B cell (primary cell): ENCODE results near the gene JAKMIP2. TPM values are rescaled to one million over a fixed set of nuclear protein-coding genes. Genes with fewer than 3 reads are reported as not detected.

Source experiments
- ATAC-seq: fragments of 200-7000 bp; cut with Tn5 transposase; one replicate; pipeline ENCODE4 v1.10.0; 2021; ENCODE audit warnings: low read depth, mild to moderate bottlenecking, moderate number of reproducible peaks, moderate library complexity
- CTCF ChIA-PET: fragments of 350-600 bp; sonication (Branson Sonifier 250); formaldehyde crosslinking; loops from one replicate; lab custom pipeline; 2021; ENCODE audit warnings: antibody characterized with exemption, inconsistent platforms; lab: Charles Lee
- POLR2A ChIA-PET: fragments of 350-600 bp; sonication (Branson Sonifier 250); formaldehyde crosslinking; loops from one replicate; lab custom pipeline; 2021; ENCODE audit warnings: antibody characterized with exemption; lab: Charles Lee
- DNase-seq: peaks from one replicate; pipeline ENCODE4 v3.0.0; 2013
- H2AFZ ChIP-seq: 2 replicates; pipeline ENCODE4 v1.6.1; 2012; ENCODE audit warnings: mild to moderate bottlenecking, low read depth, low read length; ENCODE audit not compliant: insufficient read depth, poor library complexity, severe bottlenecking
- H3K27ac ChIP-seq, 2 donors: 1 replicate in 1 of 2; 2 replicates in 1 of 2; pipeline ENCODE4 v1.5.1; 2012 to 2013; ENCODE audit warnings: low read length in 2 of 2, mild to moderate bottlenecking in 2 of 2, moderate library complexity in 1 of 2
- H3K27me3 ChIP-seq, 4 experiments: fragments of 200-600 bp in 1 of 4; sonication (generic) in 1 of 4; replicated peaks in 1 of 4; 1 replicate in 2 of 4; 2 replicates in 2 of 4; pipeline versions ENCODE4 v1.6.1 to v1.7.0; 2013 to 2016; ENCODE audit warnings: low read length in 3 of 4, mild to moderate bottlenecking in 2 of 4, mixed read lengths in 1 of 4, moderate library complexity in 1 of 4; ENCODE audit not compliant: insufficient read depth in 4 of 4, control insufficient read depth in 3 of 4; ENCODE audit errors: control extremely low read depth in 1 of 4
- H3K36me3 ChIP-seq, 2 experiments: replicated peaks in 1 of 2; 1 replicate in 1 of 2; 2 replicates in 1 of 2; pipeline versions ENCODE4 v1.6.1 to v1.7.1; 2013; ENCODE audit warnings: low read length in 1 of 2; ENCODE audit not compliant: insufficient read depth in 2 of 2, control insufficient read depth in 1 of 2; ENCODE audit errors: control extremely low read depth in 1 of 2, extremely low read depth in 1 of 2
- H3K4me1 ChIP-seq, 2 donors: fragments of 200-600 bp in 1 of 2; sonication (generic) in 1 of 2; 1 replicate in 1 of 2; 2 replicates in 1 of 2; pipeline versions ENCODE4 v1.5.1 to v1.6.1; 2013 to 2017; ENCODE audit warnings: low read length in 2 of 2; ENCODE audit not compliant: control insufficient read depth in 2 of 2, insufficient read depth in 2 of 2
- H3K4me2 ChIP-seq: replicated peaks from 2 replicates; pipeline ENCODE3; 2012; ENCODE audit warnings: mild to moderate bottlenecking, low read depth, low read length; ENCODE audit not compliant: poor library complexity, severe bottlenecking
- H3K4me3 ChIP-seq, 5 experiments: fragments of 200-600 bp in 1 of 5; sonication (generic) in 1 of 5; 1 replicate in 3 of 5; 2 replicates in 2 of 5; pipeline versions ENCODE4 v1.5.1 to v1.7.0; 2011 to 2016; ENCODE audit warnings: low read length in 4 of 5, mild to moderate bottlenecking in 4 of 5, low read depth in 2 of 5, control low read depth in 1 of 5, moderate library complexity in 1 of 5; ENCODE audit not compliant: insufficient read depth in 1 of 5; ENCODE audit errors: control extremely low read depth in 1 of 5, extremely low read depth in 1 of 5
- H3K79me2 ChIP-seq: fragments of 200-600 bp; sonication (generic); one replicate; pipeline ENCODE4 v1.6.0; 2016; ENCODE audit warnings: low read length; ENCODE audit not compliant: control insufficient read depth, insufficient read depth
- H3K9ac ChIP-seq: fragments of 200-600 bp; sonication (generic); 2 replicates; pipeline ENCODE4 v1.6.1; 2017; ENCODE audit warnings: mild to moderate bottlenecking, low read length, moderate library complexity
- H3K9me3 ChIP-seq, 3 donors: one replicate each; pipeline versions ENCODE4 v1.6.1 to v1.7.1; 2013; ENCODE audit warnings: low read length in 2 of 3; ENCODE audit not compliant: control insufficient read depth in 2 of 3, insufficient read depth in 1 of 3; ENCODE audit errors: control extremely low read depth in 1 of 3
- H4K20me1 ChIP-seq: 2 replicates; pipeline ENCODE4 v1.6.0; 2012; ENCODE audit warnings: mild to moderate bottlenecking, low read length; ENCODE audit not compliant: insufficient read depth, control insufficient read depth, poor library complexity, severe bottlenecking
- H3K27ac Mint-ChIP-seq: one replicate; pipeline ENCODE4 v1.8.0; 2021; ENCODE audit warnings: mixed read lengths
- H3K27me3 Mint-ChIP-seq: one replicate; pipeline ENCODE4 v1.8.0; 2021; ENCODE audit warnings: mixed read lengths
- H3K4me1 Mint-ChIP-seq: one replicate; pipeline ENCODE4 v1.8.0; 2021; ENCODE audit warnings: mixed read lengths
- H3K4me3 Mint-ChIP-seq: one replicate; pipeline ENCODE4 v1.8.0; 2021; ENCODE audit warnings: mixed read lengths
- H3K9me3 Mint-ChIP-seq: one replicate; pipeline ENCODE4 v1.8.0; 2022; ENCODE audit warnings: mixed read lengths; ENCODE audit not compliant: insufficient read depth
- CTCF ChIP-seq: fragments of 200-600 bp; IDR thresholded peaks from one replicate; pipeline ENCODE4 v1.8.0; 2022; ENCODE audit warnings: antibody characterized with exemption, mild to moderate bottlenecking
- EZH2 ChIP-seq: IDR thresholded peaks from 2 replicates; pipeline ENCODE4 v1.6.1; 2012; ENCODE audit warnings: borderline replicate concordance, low read depth, mild to moderate bottlenecking, moderate library complexity, low read length; ENCODE audit not compliant: insufficient read depth, poor library complexity, severe bottlenecking
- WGBS: methylation state at CpG from one replicate; pipeline ENCODE4 v1.1.5; 2013; ENCODE audit warnings: missing lambda C conversion rate; ENCODE audit not compliant: insufficient coverage; 5-methylcytosine and 5-hydroxymethylcytosine counted together
- intact Hi-C: fragments of 100-400 bp; cut with micrococcal nuclease; formaldehyde crosslinking; loops from one replicate; pipeline ENCODE4 v1.10.0; 2022
- polyA plus RNA-seq: library from polyadenylated mRNA; depleted of rRNA; stranded (reverse); fragments of >200 nt; gene quantifications from 2 replicates; pipeline ENCODE4 v1.2.3, GENCODE V29; 2012
- total RNA-seq, 2 donors: library from RNA; stranded (reverse); fragments of 120-200 nt in 1 of 2; gene quantifications; 1 replicate in 1 of 2; 2 replicates in 1 of 2; pipeline versions ENCODE4 v1.2.3 to v1.2.4, GENCODE V29; 2013 to 2022

JAKMIP2 gene
- total and polyA plus RNA-seq, 2 donors (not counting 1 experiment from before 2014, with no cell fraction given), result 0.24 to 4.1 TPM

- no peaks in the 10 kb centered on the region for H4K20me1 ChIP-seq
- H3K4me1 ChIP-seq, result no peaks in the 10 kb centered on the region
- DNase-seq (no peak), ATAC-seq (no peak)
- Mint-ChIP-seq H3K27me3 (no peaks in the 10 kb centered on the region), H3K4me3 (no peak overlapping the region), H3K4me1 (no peaks in the 10 kb centered on the region), H3K27ac (no peak overlapping the region), H3K9me3 (no peaks in the 10 kb centered on the region)
- H2AFZ ChIP-seq, result no peak overlapping the region
- no peak overlapping the region for H3K9ac ChIP-seq
- H3K4me2 ChIP-seq, result no peak overlapping the region
- H3K27me3 ChIP-seq, result no peaks in the 10 kb centered on the region
- H3K79me2 ChIP-seq, result no peaks in the 10 kb centered on the region
- ChIA-PET CTCF (interaction anchor here (2.1 to 10.8 kb wide), 2 partner anchors 186 to 190 kb away, joined by 7 to 218 read pairs; no protein-coding TSS in a partner anchor), POLR2A (no interaction called here)
- H3K9me3 ChIP-seq, result no peaks in the 10 kb centered on the region
- no peak overlapping the region for H3K4me3 ChIP-seq
- TF ChIP-seq EZH2 (no peak), CTCF (no peak)
- H3K36me3 ChIP-seq, result no peaks in the 10 kb centered on the region
- no peak overlapping the region for H3K27ac ChIP-seq
- intact Hi-C loops, result no loop called here
Measured at GRCh38 chr5:147633173-147633572, 149.4 kb downstream of the JAKMIP2 start.

GRCh38 chr5:147631428-147632003 lies 151.0 kb downstream of the JAKMIP2 start:
- H3K36me3 ChIP-seq, result no peaks in the 10 kb centered on the region
- no peaks in the 10 kb centered on the region for H3K4me1 ChIP-seq
- H3K4me2 ChIP-seq, result no peak overlapping the region
- H4K20me1 ChIP-seq, result no peaks in the 10 kb centered on the region
- no peak overlapping the region for H3K27ac ChIP-seq
- no peak overlapping the region for H3K4me3 Mint-ChIP-seq
- no peaks in the 10 kb centered on the region for H3K9me3 Mint-ChIP-seq
- ATAC-seq, result no peak
- POLR2A ChIA-PET, result no interaction called here
- H3K4me3 ChIP-seq, result no peak overlapping the region
- CTCF ChIA-PET, result interaction anchor here (2.1 to 10.8 kb wide), 2 partner anchors 187 to 192 kb away, joined by 7 to 218 read pairs; no protein-coding TSS in a partner anchor
- no peaks in the 10 kb centered on the region for H3K27me3 Mint-ChIP-seq
- no peak overlapping the region for H3K27ac Mint-ChIP-seq
- H3K79me2 ChIP-seq, result no peaks in the 10 kb centered on the region
- no peaks in the 10 kb centered on the region for H3K4me1 Mint-ChIP-seq
- no peaks in the 10 kb centered on the region for H3K27me3 ChIP-seq
- H3K9ac ChIP-seq, result no peak overlapping the region
- no CpG with 5 or more reads among the region's 4 CpGs for WGBS
- no peak overlapping the region for H2AFZ ChIP-seq
- H3K9me3 ChIP-seq, result no peaks in the 10 kb centered on the region
- no peak for TF ChIP-seq EZH2
- TF ChIP-seq CTCF, result no peak
- no peak for DNase-seq
- intact Hi-C loops, result no loop called here
